HCT116 (cell line): ENCODE results near the gene SULT1A1. TPM values are rescaled to one million over a fixed set of nuclear protein-coding genes. Genes with fewer than 3 reads are reported as not detected.
A peak's percentile ranks its signal among the peaks of the same experiment; 100 is the strongest.
"Not testable (repeated sequence)": the region's sequence is repeated elsewhere in the genome, so short reads cannot be mapped to it uniquely, and the experiment has no call there.

Experiments used
- ATAC-seq: fragments of 200-7000 bp; cut with Tn5 transposase; 2 replicates; pipeline ENCODE4 v1.9.1; 2020; ENCODE audit warnings: mild to moderate bottlenecking, moderate library complexity
- BruUV-seq: library from RNA; stranded (reverse); fragments of 400-500 nt; replicated peaks from 2 replicates; lab custom pipeline; 2021; lab: Mats Ljungman, UMichigan
- CTCF ChIA-PET: fragments of 300-600 bp; sonication (Branson Sonifier 250); formaldehyde crosslinking; loops from one replicate; lab custom pipeline; 2021; ENCODE audit warnings: antibody characterized with exemption; lab: Charles Lee
- POLR2A ChIA-PET: fragments of 300-600, 350-600 bp; sonication (Branson Sonifier 250); formaldehyde crosslinking; loops from one replicate; lab custom pipeline; 2021; ENCODE audit warnings: antibody characterized with exemption; lab: Charles Lee
- RAD21 ChIA-PET, 2 experiments: fragments of 300-600 bp; sonication (Branson Sonifier 250); formaldehyde crosslinking; loops; one replicate each; lab custom pipeline; 2023; ENCODE audit warnings: low total read pairs in 2 of 2; ENCODE audit not compliant: uncharacterized antibody in 2 of 2, unreplicated experiment in 2 of 2, low non-redundant PET in 1 of 2; lab: Charles Lee
- DNase-seq: peaks from one replicate; pipeline ENCODE4 v3.0.0-alpha.2; 2010; ENCODE audit warnings: low read depth, low spot score
- H2AFZ ChIP-seq: fragments of 200-600 bp; shearing (Covaris generic), sonication (generic); 2 replicates; pipeline ENCODE4 v1.6.1; 2017; ENCODE audit warnings: low read depth, mixed run types, mixed read lengths, antibody characterized with exemption, low read length; ENCODE audit not compliant: poor library complexity, severe bottlenecking
- H3K27ac ChIP-seq: 2 replicates; pipeline ENCODE4 v1.5.1; 2012; ENCODE audit warnings: low read depth, low read length
- H3K27me3 ChIP-seq: fragments of 200-600 bp; sonication (generic); 2 replicates; pipeline ENCODE4 v1.6.1; 2016; ENCODE audit warnings: mixed run types, low read length, mixed read lengths; ENCODE audit not compliant: insufficient read depth
- H3K36me3 ChIP-seq, 2 experiments: fragments of 200-500 bp in 1 of 2; fragments of 200-600 bp in 1 of 2; sonication (Bioruptor generic) in 1 of 2; sonication (generic) in 1 of 2; 2 replicates each; pipeline versions ENCODE4 v1.5.1 to v1.6.1; 2014 to 2016; ENCODE audit warnings: low read length in 2 of 2, inconsistent platforms in 1 of 2, mixed read lengths in 1 of 2, mixed run types in 1 of 2; ENCODE audit not compliant: insufficient read depth in 2 of 2, control insufficient read depth in 1 of 2
- H3K4me1 ChIP-seq, 2 experiments: fragments of 200-600 bp in 1 of 2; sonication (generic) in 1 of 2; 2 replicates each; pipeline versions ENCODE4 v1.5.1 to v1.6.1; 2012 to 2017; ENCODE audit warnings: low read length in 2 of 2, inconsistent platforms in 1 of 2, mild to moderate bottlenecking in 1 of 2, mixed read lengths in 1 of 2, mixed run types in 1 of 2, moderate library complexity in 1 of 2; ENCODE audit not compliant: insufficient read depth in 2 of 2, control insufficient read depth in 1 of 2
- H3K4me2 ChIP-seq: fragments of 200-600 bp; sonication (generic); 2 replicates; pipeline ENCODE4 v1.6.1; 2017; ENCODE audit warnings: mixed run types, low read length, mixed read lengths
- H3K4me3 ChIP-seq, 2 experiments: fragments of 200-600 bp in 1 of 2; sonication (generic) in 1 of 2; replicated peaks in 1 of 2; 2 replicates each; pipeline ENCODE4 v1.5.1; 2011 to 2016; ENCODE audit warnings: low read length in 2 of 2, control low read depth in 1 of 2, low read depth in 1 of 2, mild to moderate bottlenecking in 1 of 2, mixed read lengths in 1 of 2, mixed run types in 1 of 2
- H3K79me2 ChIP-seq: fragments of 200-600 bp; sonication (generic); 2 replicates; pipeline ENCODE4 v1.6.1; 2017; ENCODE audit warnings: mild to moderate bottlenecking, mixed run types, low read length, moderate library complexity, mixed read lengths; ENCODE audit not compliant: insufficient read depth
- H3K9ac ChIP-seq: fragments of 200-600 bp; sonication (generic); 2 replicates; pipeline ENCODE4 v1.6.1; 2016; ENCODE audit warnings: low read length, mixed read lengths
- H3K9me2 ChIP-seq: fragments of 200-600 bp; sonication (generic), shearing (Covaris generic); 2 replicates; pipeline ENCODE4 v1.6.1; 2017; ENCODE audit warnings: mixed run types, mild to moderate bottlenecking, moderate library complexity; ENCODE audit not compliant: insufficient read depth
- H3K9me3 ChIP-seq, 2 experiments: fragments of 200-500 bp in 1 of 2; fragments of 200-600 bp in 1 of 2; sonication (Bioruptor generic) in 1 of 2; sonication (generic) in 1 of 2; 2 replicates each; pipeline ENCODE4 v1.6.1; 2014 to 2017; ENCODE audit warnings: low read length in 2 of 2, mixed read lengths in 2 of 2, inconsistent platforms in 1 of 2, low read depth in 1 of 2, mild to moderate bottlenecking in 1 of 2, mixed run types in 1 of 2, moderate library complexity in 1 of 2; ENCODE audit not compliant: control insufficient read depth in 1 of 2, insufficient read depth in 1 of 2
- H4K20me1 ChIP-seq: fragments of 200-600 bp; sonication (generic), shearing (Covaris generic); 2 replicates; pipeline ENCODE4 v1.6.1; 2017; ENCODE audit warnings: mixed run types, mild to moderate bottlenecking, moderate library complexity; ENCODE audit not compliant: insufficient read depth
- CBX3 ChIP-seq: IDR thresholded peaks from 2 replicates; pipeline ENCODE4 v1.6.1; 2012; ENCODE audit warnings: low read depth
- CEBPB ChIP-seq: IDR thresholded peaks from 2 replicates; pipeline ENCODE4 v1.6.1; 2012; ENCODE audit warnings: low read depth
- EGR1 ChIP-seq: IDR thresholded peaks from 2 replicates; pipeline ENCODE4 v1.6.1; 2012; ENCODE audit warnings: low read depth
- ELF1 ChIP-seq: IDR thresholded peaks from 2 replicates; pipeline ENCODE4 v1.6.1; 2012; ENCODE audit warnings: low read depth, borderline replicate concordance
- JUND ChIP-seq: IDR thresholded peaks from 2 replicates; pipeline ENCODE4 v1.6.1; 2012
- RAD21 ChIP-seq: IDR thresholded peaks from 2 replicates; pipeline ENCODE4 v1.6.1; 2012; ENCODE audit warnings: low read depth, mild to moderate bottlenecking
- SIN3A ChIP-seq: IDR thresholded peaks from 2 replicates; pipeline ENCODE4 v1.6.1; 2012; ENCODE audit warnings: low read depth
- TCF7L2 ChIP-seq: IDR thresholded peaks from 2 replicates; pipeline ENCODE4 v1.7.0; 2011; ENCODE audit warnings: borderline replicate concordance, inconsistent platforms; ENCODE audit not compliant: insufficient read depth, insufficient read length; ENCODE audit errors: extremely low read depth
- intact Hi-C: fragments of 100-400 bp; cut with micrococcal nuclease; formaldehyde crosslinking; loops from 2 replicates; pipeline ENCODE4 v1.10.0; 2022
- total RNA-seq: library from RNA; stranded (reverse); gene quantifications from one replicate; pipeline ENCODE4 v1.2.1, GENCODE V29; 2021; ENCODE audit not compliant: unreplicated experiment
- TF ChIP-seq, protein P1 (sequence below), 3 experiments: fragments of 200-600 bp in 1 of 3; sonication (generic) in 1 of 3; IDR thresholded peaks in 2 of 3; conservative IDR thresholded peaks in 1 of 3; 2 replicates each; pipeline ENCODE4 v1.5.1; 2012 to 2017; ENCODE audit warnings: low read depth in 2 of 3, low read length in 2 of 3, antibody characterized with exemption in 1 of 3, borderline replicate concordance in 1 of 3, control low read depth in 1 of 3, mild to moderate bottlenecking in 1 of 3, mixed read lengths in 1 of 3, mixed run types in 1 of 3, moderate library complexity in 1 of 3; ENCODE audit not compliant: insufficient read depth in 1 of 3

SULT1A1 gene
- total RNA-seq, 1 experiment from 2014 or later: 23.1 TPM

DNA sequence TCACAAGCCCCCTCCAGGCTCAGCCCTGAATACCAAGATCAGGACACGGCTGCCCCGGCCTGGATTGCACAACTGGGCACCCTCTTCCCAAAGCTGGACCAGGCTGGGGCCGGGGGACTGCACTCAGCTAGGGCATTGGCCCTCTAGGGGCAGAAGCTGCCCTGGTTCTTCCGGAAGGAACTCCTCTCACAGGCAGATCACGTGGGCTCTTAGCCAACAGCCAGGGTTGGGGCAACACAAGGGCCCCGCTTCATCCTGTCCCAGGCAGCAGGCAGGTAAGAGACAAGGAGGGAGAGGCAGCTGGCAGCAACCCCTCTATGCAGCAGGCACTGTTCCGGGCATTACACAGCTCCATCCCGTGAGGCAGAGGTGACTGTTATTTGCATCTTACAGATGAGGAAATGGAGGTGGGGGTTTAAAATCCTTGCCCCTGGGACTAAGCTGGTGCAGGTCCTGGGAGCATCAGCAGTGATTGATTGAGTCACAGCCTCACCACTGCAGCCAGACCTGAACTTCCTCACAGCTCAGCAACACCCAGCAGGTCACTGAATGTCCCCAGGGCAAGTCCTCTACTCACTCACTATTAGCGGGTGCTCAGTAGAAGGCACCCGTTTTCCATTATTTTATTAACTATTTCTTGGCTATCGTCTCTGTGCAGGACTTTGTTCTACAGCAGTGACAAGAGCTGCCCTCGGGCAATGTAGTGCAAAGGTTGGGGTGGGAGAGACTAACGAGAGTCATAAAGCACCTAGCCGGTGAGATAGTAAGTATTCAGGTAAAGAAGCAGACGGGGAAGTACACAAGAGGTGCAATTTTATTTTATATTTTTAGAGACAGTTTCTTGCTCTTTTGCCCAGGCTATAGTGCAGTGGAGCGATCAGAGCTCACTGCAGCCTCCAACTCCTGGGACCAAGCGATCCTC is 2.8 kb upstream of the SULT1A1 start:
- peak; percentile 60 for ATAC-seq
- H3K9me2 ChIP-seq, H3K9me3 ChIP-seq, RAD21 ChIA-PET, H3K4me2 ChIP-seq, H3K36me3 ChIP-seq, POLR2A ChIA-PET, BruUV-seq, H2AFZ ChIP-seq, H3K27ac ChIP-seq, CTCF ChIA-PET, H4K20me1 ChIP-seq, intact Hi-C loops, H3K27me3 ChIP-seq, H3K79me2 ChIP-seq, DNase-seq, H3K4me3 ChIP-seq, H3K9ac ChIP-seq: not testable (repeated sequence)
- H3K4me1 ChIP-seq: peaks cover 7 to 18% of the 10 kb centered on the region in 2 experiments; a peak in 3 of 4 replicates

DNA sequence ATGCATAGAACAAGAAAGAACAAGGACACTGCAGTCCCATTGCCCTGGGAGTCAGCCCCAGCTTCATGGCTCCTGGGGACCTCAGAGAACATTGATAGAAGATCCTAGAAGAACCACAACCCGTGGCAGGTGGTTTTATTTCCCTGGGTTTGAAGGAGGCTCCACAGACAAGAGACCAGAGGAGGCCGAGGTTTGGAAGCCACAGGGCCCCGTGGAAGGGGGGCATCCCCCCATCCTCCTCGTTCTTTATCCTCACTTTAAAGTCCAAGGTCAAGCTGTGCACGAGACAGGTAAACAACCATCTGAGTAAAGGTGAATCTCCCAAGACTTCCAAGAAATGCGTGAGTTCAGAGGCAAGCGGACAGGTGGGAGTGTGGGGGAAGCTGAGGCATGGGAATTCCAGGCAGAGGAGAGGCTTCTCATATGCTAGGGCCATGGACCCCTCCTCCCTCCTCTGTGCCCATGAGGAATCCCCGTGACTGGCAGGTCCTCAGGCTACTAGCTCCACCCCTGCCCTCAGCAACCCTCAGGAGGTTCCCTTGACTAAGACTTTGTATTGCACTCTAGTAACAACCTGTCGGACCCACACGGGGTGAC is 849 bp upstream of the SULT1A1 start:
- Histone ChIP-seq H3K9ac (no peak overlapping the region), H3K27ac (no peak overlapping the region), H3K79me2 (no peaks in the 10 kb centered on the region), H4K20me1 (no peaks in the 10 kb centered on the region), H3K4me3 (no peak overlapping the region), H3K36me3 (no peaks in the 10 kb centered on the region; a peak in 1 of 4 replicates), H3K9me2 (no peaks in the 10 kb centered on the region), H2AFZ (no peak overlapping the region), H3K4me1 (peaks cover 7 to 18% of the 10 kb centered on the region in 2 experiments; a peak in 3 of 4 replicates), H3K9me3 (no peaks in the 10 kb centered on the region), H3K27me3 (no peaks in the 10 kb centered on the region), H3K4me2 (peak overlapping the region; percentile 66)
- no peak for TF ChIP-seq SIN3A
- no peak for TF ChIP-seq CBX3
- TF ChIP-seq JUND: no peak
- TF ChIP-seq EGR1: no peak
- no peak for TF ChIP-seq ELF1
- TF ChIP-seq, protein P1, sequence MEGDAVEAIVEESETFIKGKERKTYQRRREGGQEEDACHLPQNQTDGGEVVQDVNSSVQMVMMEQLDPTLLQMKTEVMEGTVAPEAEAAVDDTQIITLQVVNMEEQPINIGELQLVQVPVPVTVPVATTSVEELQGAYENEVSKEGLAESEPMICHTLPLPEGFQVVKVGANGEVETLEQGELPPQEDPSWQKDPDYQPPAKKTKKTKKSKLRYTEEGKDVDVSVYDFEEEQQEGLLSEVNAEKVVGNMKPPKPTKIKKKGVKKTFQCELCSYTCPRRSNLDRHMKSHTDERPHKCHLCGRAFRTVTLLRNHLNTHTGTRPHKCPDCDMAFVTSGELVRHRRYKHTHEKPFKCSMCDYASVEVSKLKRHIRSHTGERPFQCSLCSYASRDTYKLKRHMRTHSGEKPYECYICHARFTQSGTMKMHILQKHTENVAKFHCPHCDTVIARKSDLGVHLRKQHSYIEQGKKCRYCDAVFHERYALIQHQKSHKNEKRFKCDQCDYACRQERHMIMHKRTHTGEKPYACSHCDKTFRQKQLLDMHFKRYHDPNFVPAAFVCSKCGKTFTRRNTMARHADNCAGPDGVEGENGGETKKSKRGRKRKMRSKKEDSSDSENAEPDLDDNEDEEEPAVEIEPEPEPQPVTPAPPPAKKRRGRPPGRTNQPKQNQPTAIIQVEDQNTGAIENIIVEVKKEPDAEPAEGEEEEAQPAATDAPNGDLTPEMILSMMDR (IDR thresholded peaks at IDR 0.05 in 2 of 3, conservative IDR thresholded peaks at IDR 0.05 in 1 of 3; ENCODE audit: borderline replicate concordance in 1 of 3, insufficient read depth in 1 of 3, low read depth in 2 of 3, low read length in 2 of 3): no peak
- no peak for TF ChIP-seq CEBPB
- no peak for TF ChIP-seq RAD21
- no peak for TF ChIP-seq TCF7L2
- POLR2A ChIA-PET: interaction anchor here (1.0 to 2.0 kb wide), 2 partner anchors 13 to 212 kb away, joined by 3 to 7 read pairs; partner anchors contain the start of genes ATXN2L and SULT1A2
- ATAC-seq (no peak), DNase-seq (no peak)
- CTCF ChIA-PET: interaction anchor here (0.6 to 1.6 kb wide), 3 partner anchors 119 to 1202 kb away, joined by 4 to 5 read pairs (median 4); no protein-coding TSS in a partner anchor
- no TSS peak for BruUV-seq
- RAD21 ChIA-PET: no interaction called here
- intact Hi-C loops: no loop called here
